Stimulated activated CD4-positive, alpha-beta T cell treated with anti-CD3 and anti-CD28 coated beads, TNF-alpha, amount 100 ng/mL, for 1 hour (primary cell): ENCODE results near the gene ZBTB9.

Experiments used
- DNase-seq, 3 donors: peaks; one replicate each; pipeline ENCODE4 v3.0.0-alpha.2; 2020; ENCODE audit warnings: low read depth in 3 of 3, low spot score in 1 of 3

ZBTB9 gene

DNA sequence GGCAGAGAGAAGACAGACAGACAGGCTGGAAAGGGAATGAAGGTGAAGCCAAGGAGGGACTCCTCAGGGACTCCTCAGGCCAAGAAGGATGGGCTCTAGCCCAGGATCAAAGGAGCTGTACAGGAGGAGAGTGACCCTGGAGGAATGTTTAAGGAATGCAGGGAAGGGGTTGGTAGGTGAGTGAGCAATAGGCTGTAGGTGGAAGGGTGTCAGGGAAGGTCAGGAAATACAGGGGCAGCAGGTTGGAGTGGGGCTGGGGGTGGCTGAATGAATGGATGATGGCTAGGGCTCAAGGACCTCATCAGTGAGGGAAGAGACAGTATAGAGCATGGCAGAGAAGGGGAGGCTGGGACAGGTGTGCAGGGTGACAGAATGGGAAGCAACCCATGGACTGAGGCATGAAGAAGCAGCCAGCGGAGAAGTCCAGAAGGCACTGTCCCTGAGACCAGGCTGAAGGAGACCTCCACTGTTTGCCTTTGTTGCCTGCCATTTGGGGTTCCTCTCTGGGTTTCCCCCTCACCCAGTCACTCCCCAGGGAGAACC is 21.3 kb upstream of the ZBTB9 start:
- DNase-seq = no peak

DNA sequence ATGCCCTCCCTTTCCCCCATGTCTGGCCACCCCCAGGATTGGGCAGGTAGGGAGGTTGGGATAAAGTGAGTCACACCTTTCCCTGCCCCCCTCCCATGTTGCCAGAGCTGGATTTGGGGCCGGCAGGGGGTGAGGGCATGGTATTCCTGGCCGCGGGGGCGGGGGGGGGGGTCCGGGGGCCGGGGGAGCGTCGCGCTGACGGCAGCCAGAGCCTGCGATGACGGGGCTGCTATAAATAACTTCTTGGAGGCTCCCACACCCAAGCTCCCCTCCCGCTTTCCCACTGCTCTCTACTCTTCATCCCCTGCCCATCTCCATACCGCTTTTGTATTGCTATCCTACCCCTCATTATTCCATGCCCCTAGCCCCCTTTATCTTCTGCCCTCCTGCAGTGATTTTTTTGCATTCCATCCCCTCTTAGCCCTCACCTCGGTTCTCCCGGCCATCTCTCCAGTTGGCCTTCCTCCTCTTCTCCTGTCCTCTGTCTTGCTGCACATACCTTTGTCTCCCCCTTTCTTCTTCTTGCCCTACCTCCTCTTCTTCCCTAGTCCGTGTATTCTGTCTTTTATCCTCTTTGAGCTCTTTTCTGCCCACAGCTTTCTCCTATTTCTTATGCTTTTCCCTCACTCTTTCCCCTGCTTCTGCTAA is 20.7 kb upstream of the ZBTB9 start:
- no peak for DNase-seq

DNA sequence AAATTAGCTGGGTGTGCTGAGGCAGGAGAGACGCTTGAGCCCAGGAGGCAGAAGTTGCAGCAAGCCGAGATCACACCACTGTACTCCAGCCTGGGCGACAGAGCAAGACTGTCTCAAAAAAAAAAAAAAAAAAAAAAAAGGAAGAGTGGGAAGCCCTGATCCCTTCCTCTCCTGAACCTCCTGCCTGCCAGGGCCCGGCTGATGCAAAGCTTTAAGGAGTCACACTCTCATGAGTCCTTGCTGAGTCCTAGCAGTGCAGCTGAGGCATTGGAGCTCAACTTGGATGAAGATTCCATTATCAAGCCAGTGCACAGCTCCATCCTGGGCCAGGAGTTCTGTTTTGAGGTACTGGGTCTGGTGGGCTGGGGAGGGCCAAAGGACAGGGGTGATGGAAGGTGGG is 19.4 kb upstream of the ZBTB9 start:
- no peak for DNase-seq

DNA sequence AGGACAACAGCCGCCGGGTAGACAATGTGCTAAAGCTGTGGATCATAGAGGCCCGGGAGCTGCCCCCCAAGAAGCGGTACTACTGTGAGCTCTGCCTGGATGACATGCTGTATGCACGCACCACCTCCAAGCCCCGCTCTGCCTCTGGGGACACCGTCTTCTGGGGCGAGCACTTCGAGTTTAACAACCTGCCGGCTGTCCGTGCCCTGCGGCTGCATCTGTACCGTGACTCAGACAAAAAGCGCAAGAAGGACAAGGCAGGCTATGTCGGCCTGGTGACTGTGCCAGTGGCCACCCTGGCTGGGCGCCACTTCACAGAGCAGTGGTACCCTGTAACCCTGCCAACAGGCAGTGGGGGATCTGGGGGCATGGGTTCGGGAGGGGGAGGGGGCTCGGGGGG is 16.7 kb upstream of the ZBTB9 start:
- DNase-seq = no peak

DNA sequence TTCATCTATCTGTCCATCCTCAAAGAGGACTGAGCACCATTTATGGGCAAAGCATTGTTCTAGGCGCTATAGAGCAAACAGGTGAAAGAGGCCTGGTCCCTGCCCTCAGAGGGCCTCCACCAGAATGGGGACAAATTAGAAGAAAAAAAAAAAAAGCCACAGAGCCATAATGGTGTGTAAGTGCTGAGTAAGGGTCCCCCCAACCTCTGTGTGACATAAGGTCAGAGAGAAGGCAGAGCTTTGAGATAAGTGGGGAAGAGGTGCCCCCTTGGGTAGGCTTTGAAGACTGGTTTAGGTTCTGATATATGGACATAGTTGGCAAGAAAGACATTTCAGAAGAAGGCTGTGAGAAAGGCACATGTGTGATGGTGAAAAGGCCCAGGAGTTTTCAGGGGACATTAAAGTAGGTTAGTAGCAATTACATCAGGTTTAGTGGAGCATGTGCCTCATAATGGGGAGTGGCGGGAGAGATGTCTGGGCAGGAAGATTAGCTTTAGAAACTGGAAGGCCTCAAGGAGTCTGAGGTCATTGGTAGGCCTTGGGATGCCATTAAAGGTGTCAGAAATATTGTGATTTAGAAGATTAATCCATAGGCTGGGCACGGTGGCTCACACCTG is 15.3 kb upstream of the ZBTB9 start:
- no peak for DNase-seq

DNA sequence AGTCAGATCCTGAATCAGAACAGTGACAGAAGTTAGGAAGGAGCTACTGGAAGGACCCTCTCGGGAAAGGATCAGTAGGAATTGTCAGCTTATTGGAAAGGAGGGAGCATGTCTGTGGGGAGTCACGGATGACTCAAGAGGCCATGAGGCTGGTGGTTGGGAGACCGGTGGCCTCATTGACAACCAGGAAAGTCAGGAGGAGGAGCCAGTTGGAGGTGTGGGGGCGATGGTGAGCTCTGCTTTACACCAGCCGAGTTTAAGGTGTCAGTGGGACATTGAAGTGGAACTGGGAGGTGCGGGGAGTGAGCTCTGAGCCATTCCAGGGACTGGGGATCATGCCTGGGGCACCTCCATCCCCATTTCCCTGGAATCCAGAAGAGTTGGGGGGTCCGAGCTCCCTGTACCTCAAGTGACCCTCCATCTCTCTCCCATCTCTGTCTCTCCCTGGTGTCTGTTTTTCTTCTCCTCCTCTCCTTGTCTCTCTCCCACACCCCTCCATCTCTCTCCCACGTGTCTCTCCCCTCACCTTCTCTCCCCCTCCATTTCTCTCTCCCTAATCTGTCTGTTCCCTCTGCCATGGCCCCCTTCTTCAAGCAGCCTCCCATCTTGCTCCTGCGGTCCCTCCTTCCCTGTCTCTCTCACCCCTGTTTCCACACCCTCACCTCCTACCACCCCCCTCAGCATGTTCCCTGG is 14.3 kb upstream of the ZBTB9 start:
- DNase-seq = no peak

DNA sequence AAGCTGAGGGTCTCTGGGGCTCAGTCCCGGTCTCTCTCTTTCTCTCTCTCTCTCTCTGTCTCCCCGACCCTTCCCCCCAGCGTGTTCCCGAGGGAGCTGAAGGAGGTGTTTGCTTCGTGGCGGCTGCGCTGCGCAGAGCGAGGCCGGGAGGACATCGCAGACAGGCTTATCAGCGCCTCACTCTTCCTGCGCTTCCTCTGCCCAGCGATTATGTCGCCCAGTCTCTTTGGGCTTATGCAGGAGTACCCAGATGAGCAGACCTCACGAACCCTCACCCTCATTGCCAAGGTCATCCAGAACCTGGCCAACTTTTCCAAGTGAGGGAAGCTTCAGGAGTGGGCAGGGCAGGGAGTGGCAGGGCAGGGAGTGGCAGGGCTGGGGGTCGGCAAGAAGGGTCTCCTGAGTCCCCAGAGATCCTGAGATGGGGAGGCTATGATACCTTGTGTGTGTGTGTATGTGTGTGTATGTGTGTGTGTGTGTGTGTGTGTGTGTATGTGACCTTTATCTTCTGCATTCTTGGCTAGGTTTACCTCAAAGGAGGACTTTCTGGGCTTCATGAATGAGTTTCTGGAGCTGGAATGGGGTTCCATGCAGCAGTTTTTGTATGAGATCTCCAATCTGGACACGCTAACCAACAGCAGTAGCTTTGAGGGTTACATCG is 13.6 kb upstream of the ZBTB9 start:
- no peak for DNase-seq

DNA sequence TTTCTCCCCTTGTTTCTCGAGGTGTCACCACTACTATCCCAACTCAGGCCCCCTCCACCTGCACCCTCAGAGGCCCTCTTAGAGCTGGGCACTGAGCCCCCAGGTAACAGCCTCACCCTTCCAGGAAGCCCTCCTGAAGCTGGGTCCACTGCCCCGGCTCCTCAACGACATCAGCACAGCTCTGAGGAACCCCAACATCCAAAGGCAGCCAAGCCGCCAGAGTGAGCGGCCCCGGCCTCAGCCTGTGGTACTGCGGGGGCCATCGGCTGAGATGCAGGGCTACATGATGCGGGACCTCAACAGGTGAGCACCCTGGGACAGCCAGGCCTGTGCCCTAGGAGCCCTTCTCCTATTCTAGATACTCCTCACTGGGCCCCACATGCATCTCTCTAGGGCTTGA is 12.9 kb upstream of the ZBTB9 start:
- no peak for DNase-seq

DNA sequence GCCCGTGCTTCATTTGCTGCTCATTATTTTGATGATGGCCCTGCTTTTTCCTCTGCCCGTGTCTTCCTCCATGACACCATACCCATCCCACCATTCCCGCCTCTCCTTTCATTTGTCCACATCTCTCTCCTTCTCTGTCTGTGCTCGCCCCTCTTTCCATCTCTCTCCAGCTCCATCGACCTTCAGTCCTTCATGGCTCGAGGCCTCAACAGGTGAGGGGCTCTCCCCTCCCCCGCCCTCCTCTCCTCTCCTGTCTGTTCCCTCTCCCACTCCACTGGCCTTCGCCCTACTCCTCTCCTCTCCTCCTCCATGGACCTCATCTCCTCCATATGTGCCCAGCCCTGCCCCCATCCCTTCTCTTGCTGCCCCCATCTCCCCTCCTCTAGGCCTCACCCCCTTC is 12.1 kb upstream of the ZBTB9 start:
- DNase-seq = no peak

DNA sequence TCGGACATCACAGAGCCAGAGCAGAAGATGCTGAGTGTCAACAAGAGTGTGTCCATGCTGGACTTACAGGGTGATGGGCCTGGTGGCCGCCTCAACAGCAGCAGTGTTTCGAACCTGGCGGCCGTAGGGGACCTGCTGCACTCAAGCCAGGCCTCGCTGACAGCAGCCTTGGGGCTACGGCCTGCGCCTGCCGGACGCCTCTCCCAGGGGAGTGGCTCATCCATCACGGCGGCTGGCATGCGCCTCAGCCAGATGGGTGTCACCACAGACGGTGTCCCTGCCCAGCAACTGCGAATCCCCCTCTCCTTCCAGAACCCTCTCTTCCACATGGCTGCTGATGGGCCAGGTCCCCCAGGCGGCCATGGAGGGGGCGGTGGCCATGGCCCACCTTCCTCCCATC is 11.4 kb upstream of the ZBTB9 start:
- no peak for DNase-seq

DNA sequence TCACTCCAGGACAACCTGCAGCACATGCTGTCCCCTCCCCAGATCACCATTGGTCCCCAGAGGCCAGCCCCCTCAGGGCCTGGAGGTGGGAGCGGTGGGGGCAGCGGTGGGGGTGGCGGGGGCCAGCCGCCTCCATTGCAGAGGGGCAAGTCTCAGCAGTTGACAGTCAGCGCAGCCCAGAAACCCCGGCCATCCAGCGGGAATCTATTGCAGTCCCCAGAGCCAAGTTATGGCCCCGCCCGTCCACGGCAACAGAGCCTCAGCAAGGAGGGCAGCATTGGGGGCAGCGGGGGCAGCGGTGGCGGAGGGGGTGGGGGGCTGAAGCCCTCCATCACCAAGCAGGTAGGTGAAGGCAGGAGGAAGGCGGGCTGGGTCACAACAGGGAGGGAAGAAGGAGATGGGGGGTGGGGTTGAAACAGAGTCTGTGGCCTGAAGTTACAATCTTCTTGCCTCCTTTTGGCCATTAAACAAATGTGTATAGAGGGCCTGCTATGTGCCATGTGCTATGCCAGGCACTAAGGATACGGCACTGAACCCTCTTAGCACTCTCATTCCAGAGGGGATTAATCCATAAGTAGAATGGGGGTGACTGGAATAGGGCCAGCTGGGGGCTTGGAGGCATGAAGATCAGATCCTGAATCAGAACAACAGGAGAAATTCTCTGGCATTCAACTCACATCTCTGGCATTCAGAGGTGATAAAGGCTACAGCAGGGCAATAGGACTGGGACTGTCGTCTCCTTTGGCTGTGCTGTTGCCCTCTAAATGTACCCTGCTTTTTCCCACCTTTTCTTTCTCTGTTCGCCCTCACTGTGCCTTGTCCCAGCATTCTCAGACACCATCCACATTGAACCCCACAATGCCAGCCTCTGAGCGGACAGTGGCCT is 10.5 kb upstream of the ZBTB9 start:
- no peak for DNase-seq

DNA sequence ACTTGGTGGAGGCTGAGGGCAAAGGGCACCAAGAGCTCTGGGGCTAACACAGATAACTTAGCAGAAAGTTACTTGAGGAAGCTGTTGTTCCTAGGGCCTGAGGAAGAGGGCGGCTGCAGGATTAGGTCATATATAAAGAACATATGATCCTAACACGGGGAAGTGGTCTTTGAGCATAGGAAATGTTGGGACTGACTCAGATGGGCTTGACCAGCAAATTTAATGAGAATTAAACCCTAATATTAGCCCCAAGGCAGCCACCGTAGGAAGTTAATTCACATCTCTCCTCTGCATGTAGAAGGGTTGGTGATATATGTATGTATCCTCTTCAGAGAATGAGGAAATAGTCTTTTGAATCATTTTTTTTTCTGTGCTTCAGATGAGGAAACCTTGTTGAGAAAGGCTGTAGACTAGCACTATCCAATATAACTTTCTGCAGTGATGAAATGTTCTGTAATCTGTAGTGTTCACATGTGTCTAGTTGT is 9.2 kb upstream of the ZBTB9 start:
- no peak for DNase-seq

DNA sequence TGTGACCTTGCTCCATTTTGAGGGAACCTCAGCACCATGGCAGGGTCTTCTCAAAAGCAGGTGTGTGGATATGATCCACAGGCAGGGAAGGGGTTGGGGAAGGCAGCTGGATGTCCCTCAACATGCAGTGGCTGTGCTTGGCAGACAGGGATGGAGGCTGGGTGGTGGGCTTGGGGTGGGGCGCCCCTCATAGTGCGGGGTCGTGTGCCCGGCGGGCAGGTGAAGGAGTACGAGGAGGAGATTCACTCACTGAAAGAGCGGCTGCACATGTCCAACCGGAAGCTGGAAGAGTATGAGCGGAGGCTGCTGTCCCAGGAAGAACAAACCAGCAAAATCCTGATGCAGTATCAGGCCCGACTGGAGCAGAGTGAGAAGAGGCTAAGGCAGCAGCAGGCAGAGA is 8.0 kb upstream of the ZBTB9 start:
- no peak for DNase-seq

DNA sequence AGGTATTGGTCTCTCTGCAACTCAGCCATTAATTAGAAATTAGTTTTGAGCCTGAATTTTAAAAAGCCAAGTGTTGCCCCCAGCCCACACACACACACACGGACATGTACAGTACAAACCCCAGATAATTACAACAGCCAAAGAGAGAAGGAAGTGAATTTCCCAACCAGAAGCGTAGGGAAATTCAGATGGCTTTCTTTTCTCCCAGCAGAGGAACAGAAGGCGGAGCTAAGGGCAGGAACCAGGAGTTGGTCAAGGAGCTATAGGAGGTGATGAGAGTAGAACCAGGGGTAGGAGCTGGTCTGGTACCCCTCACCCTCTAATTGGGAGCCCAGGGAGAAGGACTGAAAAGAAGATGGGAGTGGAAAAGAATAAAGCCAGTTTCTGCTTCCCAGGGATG is 3.9 kb upstream of the ZBTB9 start:
- DNase-seq = no peak

DNA sequence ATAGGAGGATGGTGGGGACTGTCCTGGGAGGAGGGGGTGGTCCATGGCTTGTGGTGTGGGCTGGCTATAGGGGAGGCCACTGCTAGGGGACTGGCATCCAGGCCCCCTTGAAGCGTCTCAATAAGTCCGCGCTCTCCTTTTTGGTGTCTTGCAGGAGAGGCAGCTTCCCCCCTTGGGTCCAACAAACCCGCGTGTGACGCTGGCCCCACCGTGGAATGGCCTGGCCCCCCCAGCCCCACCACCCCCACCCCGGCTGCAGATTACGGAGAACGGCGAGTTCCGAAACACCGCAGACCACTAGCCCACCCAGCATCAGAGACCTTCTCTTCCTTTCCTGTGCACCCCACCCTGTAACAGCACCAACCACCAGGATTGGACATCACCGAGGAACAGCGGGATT is 2.8 kb upstream of the ZBTB9 start:
- DNase-seq = no peak

DNA sequence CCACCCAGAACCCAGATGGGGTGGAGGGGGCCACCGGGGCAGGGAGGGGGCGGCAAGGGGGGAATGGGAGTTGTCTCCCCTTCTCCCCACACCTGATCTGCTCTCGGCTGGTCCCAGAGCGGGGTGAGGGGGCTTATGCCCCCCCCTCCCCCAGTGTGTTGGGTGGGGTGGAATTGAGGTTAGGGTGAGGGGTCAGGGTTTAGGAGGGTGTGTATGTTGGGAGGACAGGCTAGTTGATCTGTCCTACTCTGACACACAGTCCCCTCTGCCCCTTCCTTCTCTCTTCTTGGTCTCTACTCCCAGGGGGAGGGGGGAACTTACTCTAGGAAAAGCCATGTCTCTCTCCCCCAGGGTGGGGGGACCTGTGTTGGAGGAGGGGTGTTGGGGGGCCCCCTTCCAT is 1.9 kb upstream of the ZBTB9 start:
- no peak for DNase-seq

DNA sequence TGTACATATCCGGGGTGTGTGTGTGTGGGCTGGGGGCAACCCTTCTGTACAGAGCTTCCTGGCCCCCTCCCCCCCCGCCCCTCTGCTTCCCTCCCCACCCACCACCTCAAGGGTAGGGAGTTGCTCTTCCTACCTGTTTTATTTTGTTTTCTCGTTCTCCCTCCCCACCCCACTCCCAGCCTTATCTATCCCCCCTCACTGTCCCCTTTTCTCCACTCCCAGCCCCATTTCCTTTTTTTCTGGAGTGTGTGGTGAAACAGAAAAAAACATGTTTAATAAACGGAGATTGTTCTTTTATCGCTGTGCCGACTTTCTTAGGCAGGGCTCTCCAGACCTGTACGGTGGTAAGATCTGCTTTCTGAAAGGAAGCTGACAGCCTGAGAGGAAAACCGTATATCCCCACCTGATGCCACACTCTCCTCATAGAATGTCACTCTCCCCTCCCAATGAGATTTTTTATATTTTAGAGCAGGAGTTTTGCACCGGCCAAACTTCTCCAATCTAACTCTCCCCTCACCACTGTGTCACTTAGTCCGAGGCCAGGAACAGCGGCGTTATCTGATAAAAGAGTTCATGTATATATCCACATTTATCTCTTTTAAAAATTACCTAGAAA is 875 bp upstream of the ZBTB9 start:
- no peak for DNase-seq

DNA sequence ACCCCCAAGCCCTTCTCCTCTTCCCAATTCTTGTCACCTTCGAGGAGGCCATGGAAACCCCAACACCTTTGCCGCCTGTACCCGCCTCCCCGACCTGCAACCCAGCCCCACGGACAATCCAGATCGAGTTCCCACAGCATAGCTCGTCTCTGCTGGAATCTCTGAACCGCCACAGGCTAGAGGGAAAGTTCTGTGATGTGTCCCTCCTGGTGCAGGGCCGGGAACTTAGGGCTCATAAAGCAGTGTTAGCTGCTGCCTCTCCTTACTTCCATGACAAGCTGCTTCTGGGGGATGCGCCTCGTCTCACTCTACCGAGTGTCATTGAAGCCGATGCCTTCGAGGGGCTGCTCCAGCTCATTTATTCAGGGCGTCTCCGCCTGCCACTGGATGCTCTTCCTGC is 675 bp downstream of the ZBTB9 start:
- DNase-seq = no peak

DNA sequence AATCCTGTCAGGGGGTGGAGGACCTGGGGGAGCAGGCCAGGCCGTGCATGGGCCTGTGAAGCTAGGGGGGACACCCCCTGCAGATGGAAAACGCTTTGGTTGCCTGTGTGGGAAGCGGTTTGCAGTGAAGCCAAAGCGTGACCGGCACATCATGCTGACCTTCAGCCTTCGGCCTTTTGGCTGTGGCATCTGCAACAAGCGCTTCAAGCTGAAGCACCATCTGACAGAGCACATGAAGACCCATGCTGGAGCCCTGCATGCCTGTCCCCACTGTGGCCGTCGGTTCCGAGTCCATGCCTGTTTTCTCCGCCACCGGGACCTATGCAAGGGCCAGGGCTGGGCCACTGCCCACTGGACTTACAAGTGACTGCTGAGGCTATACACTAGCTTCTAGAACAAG is 1.8 kb downstream of the ZBTB9 start:
- DNase-seq = no peak

DNA sequence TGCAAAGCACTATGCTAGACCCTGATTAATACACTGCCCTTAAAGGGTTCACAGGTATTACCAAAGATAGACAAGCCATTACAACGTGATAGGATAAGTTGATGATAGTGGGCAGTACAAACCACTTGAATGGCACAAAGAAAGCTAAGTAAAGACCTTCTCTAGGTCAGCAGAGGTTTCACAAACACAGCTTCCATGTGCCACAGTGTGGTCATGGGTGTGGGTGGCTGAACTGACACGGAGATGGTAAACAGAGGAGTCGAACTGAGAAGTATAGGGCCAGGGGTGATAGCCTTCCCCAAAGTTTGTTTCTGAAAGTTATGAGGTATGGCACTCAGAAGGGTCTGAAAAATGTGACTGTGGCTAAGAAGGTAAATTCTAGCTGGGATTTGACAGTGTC is 4.3 kb downstream of the ZBTB9 start:
- no peak for DNase-seq
